ENCODE measurements around the gene SACM1L.

Gene SACM1L

GRCh38 chr3:45677033-45677446, 12.2 kb upstream of the SACM1L start:
- Histone ChIP-seq H3K9me2 (replicated peaks; ENCODE audit: low read depth, low read length) (no peaks in the 10 kb centered on the region), H4K20me1 (ENCODE audit: insufficient read depth, low read length, poor library complexity, severe bottlenecking) (no peaks in the 10 kb centered on the region), H3K4me2 (ENCODE audit: low read depth, low read length, poor library complexity, severe bottlenecking) (peak overlapping the region; percentile 80), H3K27me3 (ENCODE audit: insufficient read depth, low read length, poor library complexity, severe bottlenecking) (no peaks in the 10 kb centered on the region), H3K79me2 (ENCODE audit: insufficient read depth, low read length) (no peaks in the 10 kb centered on the region), H3K9me3 (ENCODE audit: insufficient read depth, low read depth, low read length) (no peaks in the 10 kb centered on the region), H2AFZ (ENCODE audit: low read length) (peak overlapping the region; percentile 29; the same call in 1 of the 2 replicates), H3K36me3 (ENCODE audit: insufficient read depth, low read length) (peaks cover 61% of the 10 kb centered on the region; the same call in 1 of the 2 replicates), H3K4me1 (ENCODE audit: insufficient read depth, low read length, poor library complexity, severe bottlenecking) (peaks cover 21% of the 10 kb centered on the region), H3F3A (ENCODE audit: low read depth) (0 out of 2 replicates have a peak, but pooled peaks cover 8% of the 10 kb centered on the region), H3K4me3 (ENCODE audit: low read length, poor library complexity, severe bottlenecking) (peak overlapping the region; percentile 66), H3K9ac (ENCODE audit: low read depth, low read length, poor library complexity, severe bottlenecking) (peak overlapping the region; percentile 63)
- no peak for TF ChIP-seq CTCF (conservative IDR thresholded peaks at IDR 0.05; ENCODE audit: low read length)

- no peak overlapping the region for H2AFZ ChIP-seq (ENCODE audit: low read length)
- H3K9me3 ChIP-seq (ENCODE audit: insufficient read depth, low read depth, low read length) = no peaks in the 10 kb centered on the region
- no peaks in the 10 kb centered on the region for H4K20me1 ChIP-seq (ENCODE audit: insufficient read depth, low read length, poor library complexity, severe bottlenecking)
- peaks cover 53% of the 10 kb centered on the region; the same call in 1 of the 2 replicates for H3K36me3 ChIP-seq (ENCODE audit: insufficient read depth, low read length)
- no peaks in the 10 kb centered on the region for H3K79me2 ChIP-seq (ENCODE audit: insufficient read depth, low read length)
- peaks cover 21% of the 10 kb centered on the region for H3K4me1 ChIP-seq (ENCODE audit: insufficient read depth, low read length, poor library complexity, severe bottlenecking)
- no peaks in the 10 kb centered on the region for H3K27me3 ChIP-seq (ENCODE audit: insufficient read depth, low read length, poor library complexity, severe bottlenecking)
- H3K9ac ChIP-seq (ENCODE audit: low read depth, low read length, poor library complexity, severe bottlenecking) = peak overlapping the region; percentile 63
- 0 out of 2 replicates have a peak, but pooled peaks cover 8% of the 10 kb centered on the region for H3F3A ChIP-seq (ENCODE audit: low read depth)
- no peak overlapping the region for H3K4me3 ChIP-seq (ENCODE audit: low read length, poor library complexity, severe bottlenecking)
- H3K4me2 ChIP-seq (ENCODE audit: low read depth, low read length, poor library complexity, severe bottlenecking) = peak overlapping the region; percentile 80
- TF ChIP-seq CTCF (conservative IDR thresholded peaks at IDR 0.05; ENCODE audit: low read length) = no peak
- no peak for TF ChIP-seq EZH2phosphoT487 (IDR thresholded peaks at IDR 0.05; ENCODE audit: borderline replicate concordance)
- no peaks in the 10 kb centered on the region for H3K9me2 ChIP-seq (replicated peaks; ENCODE audit: low read depth, low read length)
Measured at GRCh38 chr3:45677841-45678240, 11.4 kb upstream of the SACM1L start.

GRCh38 chr3:45679805-45680204, 9.4 kb upstream of the SACM1L start:
- Histone ChIP-seq H3K4me2 (ENCODE audit: low read depth, low read length, poor library complexity, severe bottlenecking) (no peak overlapping the region), H4K20me1 (ENCODE audit: insufficient read depth, low read length, poor library complexity, severe bottlenecking) (no peaks in the 10 kb centered on the region), H3K4me1 (ENCODE audit: insufficient read depth, low read length, poor library complexity, severe bottlenecking) (peaks cover 21% of the 10 kb centered on the region), H3K9me2 (replicated peaks; ENCODE audit: low read depth, low read length) (no peaks in the 10 kb centered on the region), H3F3A (ENCODE audit: low read depth) (0 out of 2 replicates have a peak, but pooled peaks cover 8% of the 10 kb centered on the region), H3K79me2 (ENCODE audit: insufficient read depth, low read length) (no peaks in the 10 kb centered on the region), H3K4me3 (ENCODE audit: low read length, poor library complexity, severe bottlenecking) (no peak overlapping the region), H3K9me3 (ENCODE audit: insufficient read depth, low read depth, low read length) (no peaks in the 10 kb centered on the region), H3K36me3 (ENCODE audit: insufficient read depth, low read length) (peaks cover 34% of the 10 kb centered on the region; the same call in 1 of the 2 replicates), H2AFZ (ENCODE audit: low read length) (no peak overlapping the region), H3K27me3 (ENCODE audit: insufficient read depth, low read length, poor library complexity, severe bottlenecking) (no peaks in the 10 kb centered on the region), H3K9ac (ENCODE audit: low read depth, low read length, poor library complexity, severe bottlenecking) (no peak overlapping the region)
- TF ChIP-seq CTCF (conservative IDR thresholded peaks at IDR 0.05; ENCODE audit: low read length) (no peak), EZH2phosphoT487 (IDR thresholded peaks at IDR 0.05; ENCODE audit: borderline replicate concordance) (no peak)
